ENCODE measurements around the gene NSMCE1. TPM values are rescaled to one million over a fixed set of nuclear protein-coding genes. Genes with fewer than 3 reads are reported as not detected.

NSMCE1 gene
- total RNA-seq, 1 experiment from 2014 or later = 45.7 TPM

DNA sequence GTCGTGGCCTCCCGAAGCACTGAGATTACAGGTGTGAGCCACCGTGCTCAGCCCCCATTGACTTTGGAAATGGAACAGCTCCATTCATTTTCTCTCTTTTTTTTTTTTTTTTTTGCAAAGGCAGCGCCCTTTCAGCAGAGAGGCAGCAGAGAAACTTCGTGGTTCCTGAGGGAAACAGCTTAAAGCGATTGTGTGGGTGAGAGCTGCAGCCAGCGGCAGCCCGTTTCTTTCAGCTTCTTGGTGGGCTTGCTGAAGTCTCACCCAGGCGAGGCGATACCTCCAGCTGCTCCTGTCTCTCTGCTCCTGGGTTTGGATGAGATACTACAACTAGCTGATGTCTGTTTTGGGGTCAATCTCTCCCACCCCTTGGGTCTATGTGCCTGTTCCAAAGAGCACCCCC is 57.5 kb downstream of the NSMCE1 start:
- H3K4me3 ChIP-seq (ENCODE audit: low read depth, low read length, poor library complexity, severe bottlenecking) = no peak overlapping the region
- H3K27ac ChIP-seq (ENCODE audit: low read depth, low read length, poor library complexity, severe bottlenecking) = no peak overlapping the region
- CTCF ChIA-PET = interaction anchor here (0.6 kb wide), 1 partner anchor 545 kb away, joined by 8 read pairs; no protein-coding TSS in a partner anchor
- intact Hi-C loops (cut with micrococcal nuclease; ENCODE audit: unreplicated experiment) = no loop called here
- no peaks in the 10 kb centered on the region for H3K4me1 ChIP-seq (ENCODE audit: insufficient read depth, low read length, poor library complexity, severe bottlenecking)
- BruUV-seq (replicated peaks) = no TSS peak
- H3K9me3 ChIP-seq (ENCODE audit: low read depth, low read length, poor library complexity, severe bottlenecking) = no peaks in the 10 kb centered on the region
- H3K36me3 ChIP-seq (ENCODE audit: insufficient read depth, low read length, poor library complexity, severe bottlenecking) = no peaks in the 10 kb centered on the region
- no peaks in the 10 kb centered on the region for H3K27me3 ChIP-seq (replicated peaks; ENCODE audit: insufficient read depth, low read depth, low read length, poor library complexity)
- TF ChIP-seq EZH2 (IDR thresholded peaks at IDR 0.05; ENCODE audit: borderline replicate concordance, low read depth, low read length, poor library complexity, severe bottlenecking) = no peak
- POLR2A ChIA-PET (ENCODE audit: low non-redundant PET) = no interaction called here
- DNase-seq (ENCODE audit: low spot score) = no peak

DNA sequence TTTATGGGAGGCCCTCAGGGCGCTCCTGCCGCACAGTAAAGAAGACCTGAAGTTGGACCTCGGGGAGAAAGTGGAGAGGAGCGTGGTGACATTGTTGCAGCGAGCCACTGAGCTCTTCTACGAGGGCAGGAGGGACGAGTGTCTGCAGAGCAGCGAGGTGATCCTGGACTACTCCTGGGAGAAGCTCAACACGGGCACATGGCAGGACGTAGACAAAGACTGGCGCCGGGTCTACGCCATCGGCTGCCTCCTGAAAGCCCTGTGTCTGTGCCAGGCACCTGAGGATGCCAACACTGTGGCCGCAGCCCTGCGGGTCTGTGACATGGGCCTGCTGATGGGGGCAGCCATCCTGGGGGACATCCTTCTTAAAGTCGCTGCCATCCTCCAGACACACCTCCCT is 58.4 kb downstream of the NSMCE1 start:
- ChIA-PET CTCF (no interaction called here), POLR2A (ENCODE audit: low non-redundant PET) (no interaction called here)
- no peak overlapping the region for H3K27ac ChIP-seq (ENCODE audit: low read depth, low read length, poor library complexity, severe bottlenecking)
- H3K9me3 ChIP-seq (ENCODE audit: low read depth, low read length, poor library complexity, severe bottlenecking) = no peaks in the 10 kb centered on the region
- DNase-seq (ENCODE audit: low spot score) = no peak
- no peaks in the 10 kb centered on the region for H3K36me3 ChIP-seq (ENCODE audit: insufficient read depth, low read length, poor library complexity, severe bottlenecking)
- TF ChIP-seq, protein P1, sequence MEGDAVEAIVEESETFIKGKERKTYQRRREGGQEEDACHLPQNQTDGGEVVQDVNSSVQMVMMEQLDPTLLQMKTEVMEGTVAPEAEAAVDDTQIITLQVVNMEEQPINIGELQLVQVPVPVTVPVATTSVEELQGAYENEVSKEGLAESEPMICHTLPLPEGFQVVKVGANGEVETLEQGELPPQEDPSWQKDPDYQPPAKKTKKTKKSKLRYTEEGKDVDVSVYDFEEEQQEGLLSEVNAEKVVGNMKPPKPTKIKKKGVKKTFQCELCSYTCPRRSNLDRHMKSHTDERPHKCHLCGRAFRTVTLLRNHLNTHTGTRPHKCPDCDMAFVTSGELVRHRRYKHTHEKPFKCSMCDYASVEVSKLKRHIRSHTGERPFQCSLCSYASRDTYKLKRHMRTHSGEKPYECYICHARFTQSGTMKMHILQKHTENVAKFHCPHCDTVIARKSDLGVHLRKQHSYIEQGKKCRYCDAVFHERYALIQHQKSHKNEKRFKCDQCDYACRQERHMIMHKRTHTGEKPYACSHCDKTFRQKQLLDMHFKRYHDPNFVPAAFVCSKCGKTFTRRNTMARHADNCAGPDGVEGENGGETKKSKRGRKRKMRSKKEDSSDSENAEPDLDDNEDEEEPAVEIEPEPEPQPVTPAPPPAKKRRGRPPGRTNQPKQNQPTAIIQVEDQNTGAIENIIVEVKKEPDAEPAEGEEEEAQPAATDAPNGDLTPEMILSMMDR (conservative IDR thresholded peaks at IDR 0.05; ENCODE audit: low read depth, low read length) = no peak
- TF ChIP-seq EZH2 (IDR thresholded peaks at IDR 0.05; ENCODE audit: borderline replicate concordance, low read depth, low read length, poor library complexity, severe bottlenecking) = no peak
- no TSS peak for BruUV-seq (replicated peaks)
- intact Hi-C loops (cut with micrococcal nuclease; ENCODE audit: unreplicated experiment) = no loop called here
- H3K4me1 ChIP-seq (ENCODE audit: insufficient read depth, low read length, poor library complexity, severe bottlenecking) = no peaks in the 10 kb centered on the region
- no peak overlapping the region for H3K4me3 ChIP-seq (ENCODE audit: low read depth, low read length, poor library complexity, severe bottlenecking)
- no peaks in the 10 kb centered on the region for H3K27me3 ChIP-seq (replicated peaks; ENCODE audit: insufficient read depth, low read depth, low read length, poor library complexity)

DNA sequence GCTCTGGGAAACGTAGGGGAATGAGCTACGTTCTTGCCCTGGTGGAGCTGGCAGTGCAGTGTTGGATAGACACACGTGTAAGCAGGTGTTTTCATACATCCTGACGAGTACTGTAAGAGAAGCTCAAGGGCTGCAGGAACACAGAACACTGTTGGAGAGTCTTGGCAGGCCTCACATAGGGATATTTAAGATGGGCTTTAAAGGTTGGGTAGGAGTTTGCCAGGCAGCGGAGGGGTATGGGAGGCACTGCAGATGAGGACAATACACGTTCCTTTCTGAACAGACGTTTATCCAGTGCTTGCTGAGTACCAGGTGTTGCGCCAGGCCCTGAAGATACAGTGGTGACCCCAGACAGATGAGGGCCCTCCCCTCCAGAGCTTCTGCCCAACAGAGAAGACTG is 59.0 kb downstream of the NSMCE1 start:
- intact Hi-C loops (cut with micrococcal nuclease; ENCODE audit: unreplicated experiment) = no loop called here
- TF ChIP-seq, protein P1 (conservative IDR thresholded peaks at IDR 0.05; ENCODE audit: low read depth, low read length) = no peak
- TF ChIP-seq EZH2 (IDR thresholded peaks at IDR 0.05; ENCODE audit: borderline replicate concordance, low read depth, low read length, poor library complexity, severe bottlenecking) = no peak
- no peaks in the 10 kb centered on the region for H3K36me3 ChIP-seq (ENCODE audit: insufficient read depth, low read length, poor library complexity, severe bottlenecking)
- no peak overlapping the region for H3K4me3 ChIP-seq (ENCODE audit: low read depth, low read length, poor library complexity, severe bottlenecking)
- POLR2A ChIA-PET (ENCODE audit: low non-redundant PET) = no interaction called here
- no peak overlapping the region for H3K27ac ChIP-seq (ENCODE audit: low read depth, low read length, poor library complexity, severe bottlenecking)
- H3K4me1 ChIP-seq (ENCODE audit: insufficient read depth, low read length, poor library complexity, severe bottlenecking) = no peaks in the 10 kb centered on the region
- H3K9me3 ChIP-seq (ENCODE audit: low read depth, low read length, poor library complexity, severe bottlenecking) = no peaks in the 10 kb centered on the region
- DNase-seq (ENCODE audit: low spot score) = no peak
- H3K27me3 ChIP-seq (replicated peaks; ENCODE audit: insufficient read depth, low read depth, low read length, poor library complexity) = no peaks in the 10 kb centered on the region
- BruUV-seq (replicated peaks) = no TSS peak
- CTCF ChIA-PET = no interaction called here

DNA sequence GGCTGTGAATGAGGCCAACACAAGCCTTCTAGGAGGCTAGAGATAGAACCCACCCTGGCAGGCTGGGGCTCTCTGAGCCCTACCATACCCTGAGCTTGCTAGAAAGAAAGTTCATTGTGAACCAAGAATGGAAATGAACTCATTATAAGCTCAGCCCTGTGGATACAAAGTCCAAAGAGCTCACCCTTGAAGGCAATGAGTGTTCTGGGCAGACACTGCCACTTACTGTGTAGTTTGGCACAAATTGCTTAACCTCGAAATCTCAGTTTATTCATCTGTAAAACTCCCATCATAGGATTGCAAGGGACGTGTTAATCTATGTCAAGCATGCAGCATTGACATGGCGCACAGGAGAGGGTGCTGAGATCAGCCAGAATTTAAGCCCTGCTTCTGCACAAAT is 59.8 kb downstream of the NSMCE1 start:
- Histone ChIP-seq H3K27me3 (replicated peaks; ENCODE audit: insufficient read depth, low read depth, low read length, poor library complexity) (no peaks in the 10 kb centered on the region), H3K4me3 (ENCODE audit: low read depth, low read length, poor library complexity, severe bottlenecking) (no peak overlapping the region), H3K36me3 (ENCODE audit: insufficient read depth, low read length, poor library complexity, severe bottlenecking) (no peaks in the 10 kb centered on the region), H3K4me1 (ENCODE audit: insufficient read depth, low read length, poor library complexity, severe bottlenecking) (no peaks in the 10 kb centered on the region), H3K9me3 (ENCODE audit: low read depth, low read length, poor library complexity, severe bottlenecking) (no peaks in the 10 kb centered on the region), H3K27ac (ENCODE audit: low read depth, low read length, poor library complexity, severe bottlenecking) (no peak overlapping the region)
- CTCF ChIA-PET = no interaction called here
- no peak for DNase-seq (ENCODE audit: low spot score)
- no TSS peak for BruUV-seq (replicated peaks)
- intact Hi-C loops (cut with micrococcal nuclease; ENCODE audit: unreplicated experiment) = no loop called here
- POLR2A ChIA-PET (ENCODE audit: low non-redundant PET) = no interaction called here
- TF ChIP-seq EZH2 (IDR thresholded peaks at IDR 0.05; ENCODE audit: borderline replicate concordance, low read depth, low read length, poor library complexity, severe bottlenecking) = no peak
- TF ChIP-seq, protein P1 (conservative IDR thresholded peaks at IDR 0.05; ENCODE audit: low read depth, low read length) = no peak

All from A673 (cell line).